Muscle layer of duodenum (tissue), 2 donors: ENCODE results near the gene SLN.

Source experiments
- H3K27ac ChIP-seq: one replicate; pipeline ENCODE4 v1.7.0; 2013; ENCODE audit warnings: mild to moderate bottlenecking, low read length
- H3K27me3 ChIP-seq: one replicate; pipeline ENCODE4 v1.7.0; 2013; ENCODE audit warnings: low read depth, mild to moderate bottlenecking, control low read depth, low read length
- H3K36me3 ChIP-seq, 2 donors: one replicate each; pipeline ENCODE4 v1.7.0; 2013; ENCODE audit warnings: low read length in 2 of 2, control low read depth in 1 of 2, mild to moderate bottlenecking in 1 of 2; ENCODE audit not compliant: insufficient read depth in 2 of 2, control insufficient read depth in 1 of 2
- H3K4me1 ChIP-seq, 2 donors: one replicate each; pipeline ENCODE4 v1.7.0; 2013; ENCODE audit warnings: low read length in 2 of 2, mild to moderate bottlenecking in 2 of 2, control low read depth in 1 of 2, moderate library complexity in 1 of 2; ENCODE audit not compliant: insufficient read depth in 2 of 2, control insufficient read depth in 1 of 2
- H3K4me3 ChIP-seq, 2 donors: one replicate each; pipeline ENCODE4 v1.7.0; 2013; ENCODE audit warnings: low read length in 2 of 2, low read depth in 1 of 2, mild to moderate bottlenecking in 1 of 2
- H3K9me3 ChIP-seq, 2 donors: one replicate each; pipeline ENCODE4 v1.7.0; 2013; ENCODE audit warnings: low read length in 2 of 2, control low read depth in 1 of 2, mild to moderate bottlenecking in 1 of 2; ENCODE audit not compliant: control insufficient read depth in 1 of 2
- donor health status: healthy.

SLN gene

GRCh38 chr11:107661656-107662055 lies 50.2 kb downstream of the SLN start:
- Histone ChIP-seq H3K9me3 (no peaks in the 10 kb centered on the region), H3K27me3 (no peaks in the 10 kb centered on the region), H3K4me1 (no peaks in the 10 kb centered on the region), H3K36me3 (no peaks in the 10 kb centered on the region), H3K27ac (no peak overlapping the region), H3K4me3 (no peak overlapping the region)

DNA sequence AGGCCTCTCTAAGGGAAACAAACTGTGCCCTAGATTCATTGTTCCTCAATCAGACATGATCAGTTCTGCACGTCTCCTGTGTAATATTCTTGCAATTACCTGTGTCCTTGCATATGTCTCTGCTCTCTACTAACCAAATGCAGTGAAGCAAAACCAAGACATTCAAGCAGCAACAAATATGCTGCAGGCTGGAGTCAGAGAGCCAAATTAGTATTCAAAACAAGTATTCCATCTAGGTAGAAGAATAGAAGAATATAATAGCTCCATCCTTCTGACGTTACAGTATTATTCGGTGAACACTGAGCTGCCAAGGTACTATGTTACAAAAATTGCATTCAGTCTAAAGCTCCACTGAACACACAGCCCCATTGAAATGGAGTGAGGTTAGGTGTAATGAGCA lies 51.8 kb downstream of the SLN start:
- no peaks in the 10 kb centered on the region for H3K27me3 ChIP-seq
- H3K9me3 ChIP-seq: no peaks in the 10 kb centered on the region
- H3K27ac ChIP-seq: no peak overlapping the region
- no peaks in the 10 kb centered on the region for H3K4me1 ChIP-seq
- H3K36me3 ChIP-seq: no peaks in the 10 kb centered on the region
- H3K4me3 ChIP-seq: no peak overlapping the region

DNA sequence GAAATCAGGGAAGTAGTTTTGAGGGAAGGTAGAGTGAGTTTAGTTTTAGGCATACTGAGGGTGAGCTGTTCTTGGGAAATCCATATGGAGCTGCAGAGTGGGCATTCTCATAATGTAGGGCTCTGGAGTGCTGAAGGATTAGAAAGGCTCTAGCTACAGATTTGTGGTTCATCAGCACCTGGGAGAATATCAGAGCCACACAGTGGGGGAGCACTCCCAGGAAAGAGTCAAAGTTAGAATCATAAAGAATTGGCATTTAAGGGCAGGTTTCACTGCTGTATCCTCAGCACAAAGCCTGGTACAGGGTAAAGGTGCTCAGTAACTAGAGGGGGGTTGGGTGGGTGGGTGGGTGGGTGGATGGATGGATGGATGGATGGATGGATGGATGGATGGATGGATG lies 52.5 kb downstream of the SLN start:
- H3K4me1 ChIP-seq: no peaks in the 10 kb centered on the region
- no peak overlapping the region for H3K27ac ChIP-seq
- H3K27me3 ChIP-seq: no peaks in the 10 kb centered on the region
- no peak overlapping the region for H3K4me3 ChIP-seq
- H3K36me3 ChIP-seq: no peaks in the 10 kb centered on the region
- no peaks in the 10 kb centered on the region for H3K9me3 ChIP-seq
